ENCODE measurements around the gene SMARCAL1. TPM values are rescaled to one million over a fixed set of nuclear protein-coding genes. Genes with fewer than 3 reads are reported as not detected.

Gene SMARCAL1
- total RNA-seq, 1 donor from 2014 or later, result 34.3 TPM

- ChIA-PET CTCF (interaction anchor here (1.4 to 9.2 kb wide), 4 partner anchors 10 to 189 kb away, joined by 3 to 97 read pairs (median 7); partner anchors contain the start of gene RPL37A), POLR2A (interaction anchor here (2.1 to 2.2 kb wide), 2 partner anchors 93 to 183 kb away, joined by 5 to 10 read pairs; partner anchors contain the start of gene RPL37A)
- no peaks in the 10 kb centered on the region for H3K9me3 Mint-ChIP-seq
- ATAC-seq (ENCODE audit: low read depth) (no peak), DNase-seq (no peak)
- no peaks in the 10 kb centered on the region for H3K4me1 Mint-ChIP-seq
- H3K27me3 Mint-ChIP-seq, result peaks cover 11% of the 10 kb centered on the region
- intact Hi-C loops (cut with micrococcal nuclease), result loop anchor here (2.0 kb wide), 1 partner anchor 261 kb away; no protein-coding TSS in a partner anchor
- no peaks in the 10 kb centered on the region for H3K36me3 Mint-ChIP-seq (ENCODE audit: low read depth)
- no peak overlapping the region for H3K27ac Mint-ChIP-seq
- TF ChIP-seq, protein P1, sequence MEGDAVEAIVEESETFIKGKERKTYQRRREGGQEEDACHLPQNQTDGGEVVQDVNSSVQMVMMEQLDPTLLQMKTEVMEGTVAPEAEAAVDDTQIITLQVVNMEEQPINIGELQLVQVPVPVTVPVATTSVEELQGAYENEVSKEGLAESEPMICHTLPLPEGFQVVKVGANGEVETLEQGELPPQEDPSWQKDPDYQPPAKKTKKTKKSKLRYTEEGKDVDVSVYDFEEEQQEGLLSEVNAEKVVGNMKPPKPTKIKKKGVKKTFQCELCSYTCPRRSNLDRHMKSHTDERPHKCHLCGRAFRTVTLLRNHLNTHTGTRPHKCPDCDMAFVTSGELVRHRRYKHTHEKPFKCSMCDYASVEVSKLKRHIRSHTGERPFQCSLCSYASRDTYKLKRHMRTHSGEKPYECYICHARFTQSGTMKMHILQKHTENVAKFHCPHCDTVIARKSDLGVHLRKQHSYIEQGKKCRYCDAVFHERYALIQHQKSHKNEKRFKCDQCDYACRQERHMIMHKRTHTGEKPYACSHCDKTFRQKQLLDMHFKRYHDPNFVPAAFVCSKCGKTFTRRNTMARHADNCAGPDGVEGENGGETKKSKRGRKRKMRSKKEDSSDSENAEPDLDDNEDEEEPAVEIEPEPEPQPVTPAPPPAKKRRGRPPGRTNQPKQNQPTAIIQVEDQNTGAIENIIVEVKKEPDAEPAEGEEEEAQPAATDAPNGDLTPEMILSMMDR (IDR thresholded peaks at IDR 0.05), result no peak
- H3K4me3 Mint-ChIP-seq, result no peak overlapping the region
Observed at GRCh38 chr2:216405588-216405987, 6.7 kb upstream of the SMARCAL1 start.

GRCh38 chr2:216406826-216407225 lies 5.5 kb upstream of the SMARCAL1 start:
- TF ChIP-seq, protein P1 (IDR thresholded peaks at IDR 0.05), result no peak
- no peaks in the 10 kb centered on the region for H3K36me3 Mint-ChIP-seq (ENCODE audit: low read depth)
- intact Hi-C loops (cut with micrococcal nuclease), result no loop called here
- ChIA-PET CTCF (interaction anchor here (9.2 kb wide), 1 partner anchor 184 kb away, joined by 97 read pairs; no protein-coding TSS in a partner anchor), POLR2A (interaction anchor here (1.5 kb wide), 1 partner anchor 92 kb away, joined by 5 read pairs; the partner anchor contains the start of gene RPL37A)
- H3K4me3 Mint-ChIP-seq, result no peak overlapping the region
- H3K9me3 Mint-ChIP-seq, result no peaks in the 10 kb centered on the region
- peaks cover 11% of the 10 kb centered on the region for H3K27me3 Mint-ChIP-seq
- H3K27ac Mint-ChIP-seq, result no peak overlapping the region
- no peak for DNase-seq
- ATAC-seq (ENCODE audit: low read depth), result no peak
- peaks cover 4% of the 10 kb centered on the region for H3K4me1 Mint-ChIP-seq

GRCh38 chr2:216408426-216409290 lies 3.6 kb upstream of the SMARCAL1 start:
- ATAC-seq (ENCODE audit: low read depth), result no peak

GRCh38 chr2:216410550-216410949 lies 1.7 kb upstream of the SMARCAL1 start:
- intact Hi-C loops (cut with micrococcal nuclease), result loop anchor here (5.0 to 10.0 kb wide), 2 partner anchors 353 to 1454 kb away; no protein-coding TSS in a partner anchor

More at GRCh38 chr2:216408426-216409290, 3.6 kb upstream of the SMARCAL1 start:
- H3K4me1 Mint-ChIP-seq, result peaks cover 20% of the 10 kb centered on the region
- no peak overlapping the region for H3K27ac Mint-ChIP-seq
- ChIA-PET POLR2A (no interaction called here), CTCF (interaction anchor here (1.9 kb wide), 1 partner anchor 186 kb away, joined by 7 read pairs; no protein-coding TSS in a partner anchor)
- peaks cover 6% of the 10 kb centered on the region for H3K36me3 Mint-ChIP-seq (ENCODE audit: low read depth)
- no peak for DNase-seq
- H3K4me3 Mint-ChIP-seq, result no peak overlapping the region
- H3K27me3 Mint-ChIP-seq, result peaks cover 11% of the 10 kb centered on the region
- TF ChIP-seq, protein P1 (IDR thresholded peaks at IDR 0.05), result no peak
- intact Hi-C loops (cut with micrococcal nuclease), result no loop called here
- no peaks in the 10 kb centered on the region for H3K9me3 Mint-ChIP-seq

More at GRCh38 chr2:216410550-216410949, 1.7 kb upstream of the SMARCAL1 start:
- peaks cover 22% of the 10 kb centered on the region for H3K4me1 Mint-ChIP-seq
- H3K4me3 Mint-ChIP-seq, result no peak overlapping the region
- H3K27ac Mint-ChIP-seq, result no peak overlapping the region
- peaks cover 17% of the 10 kb centered on the region for H3K36me3 Mint-ChIP-seq (ENCODE audit: low read depth)
- DNase-seq (no peak), ATAC-seq (ENCODE audit: low read depth) (no peak)
- H3K27me3 Mint-ChIP-seq, result peaks cover 11% of the 10 kb centered on the region
- POLR2A ChIA-PET, result interaction anchor here (0.7 kb wide), 1 partner anchor 549 kb away, joined by 10 read pairs; no protein-coding TSS in a partner anchor
- H3K9me3 Mint-ChIP-seq, result no peaks in the 10 kb centered on the region
- TF ChIP-seq, protein P1 (IDR thresholded peaks at IDR 0.05), result no peak
- CTCF ChIA-PET, result interaction anchor here (1.9 kb wide), 1 partner anchor 188 kb away, joined by 7 read pairs; no protein-coding TSS in a partner anchor
